ENCODE measurements around the gene TALDO1. TPM values are rescaled to one million over a fixed set of nuclear protein-coding genes. Genes with fewer than 3 reads are reported as not detected.

TALDO1 gene
- total RNA-seq, 1 experiment from 2014 or later = 314 TPM

DNA sequence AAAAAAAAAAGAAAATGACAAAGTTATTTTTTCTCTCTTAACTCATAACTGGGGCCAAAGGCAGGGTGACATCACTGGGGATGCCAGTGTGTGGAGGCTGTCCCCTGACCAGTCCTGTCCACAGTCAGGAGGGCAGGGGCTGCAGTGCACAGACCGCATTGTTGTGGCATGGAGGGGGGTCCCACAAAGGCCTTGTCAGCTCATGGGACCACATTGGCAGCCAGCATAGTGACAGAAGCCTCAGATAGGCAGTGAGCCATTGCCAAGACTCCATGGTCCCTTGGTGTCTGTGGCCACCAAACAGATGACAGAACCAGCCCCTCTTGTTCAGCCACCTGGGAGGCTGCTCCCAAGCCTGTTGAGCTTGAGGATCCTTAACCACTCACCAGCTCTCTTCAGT is 47.5 kb upstream of the TALDO1 start (continued):
- TF ChIP-seq ELF4 (CRISPR knock-in tag; IDR thresholded peaks at IDR 0.05; ENCODE audit: low read depth) (no peak), TCF7 (CRISPR knock-in tag; IDR thresholded peaks at IDR 0.05; ENCODE audit: low read depth) (no peak), FOXP1 (CRISPR knock-in tag; IDR thresholded peaks at IDR 0.05; ENCODE audit: borderline replicate concordance) (no peak)
- TF ChIP-seq, protein P1, sequence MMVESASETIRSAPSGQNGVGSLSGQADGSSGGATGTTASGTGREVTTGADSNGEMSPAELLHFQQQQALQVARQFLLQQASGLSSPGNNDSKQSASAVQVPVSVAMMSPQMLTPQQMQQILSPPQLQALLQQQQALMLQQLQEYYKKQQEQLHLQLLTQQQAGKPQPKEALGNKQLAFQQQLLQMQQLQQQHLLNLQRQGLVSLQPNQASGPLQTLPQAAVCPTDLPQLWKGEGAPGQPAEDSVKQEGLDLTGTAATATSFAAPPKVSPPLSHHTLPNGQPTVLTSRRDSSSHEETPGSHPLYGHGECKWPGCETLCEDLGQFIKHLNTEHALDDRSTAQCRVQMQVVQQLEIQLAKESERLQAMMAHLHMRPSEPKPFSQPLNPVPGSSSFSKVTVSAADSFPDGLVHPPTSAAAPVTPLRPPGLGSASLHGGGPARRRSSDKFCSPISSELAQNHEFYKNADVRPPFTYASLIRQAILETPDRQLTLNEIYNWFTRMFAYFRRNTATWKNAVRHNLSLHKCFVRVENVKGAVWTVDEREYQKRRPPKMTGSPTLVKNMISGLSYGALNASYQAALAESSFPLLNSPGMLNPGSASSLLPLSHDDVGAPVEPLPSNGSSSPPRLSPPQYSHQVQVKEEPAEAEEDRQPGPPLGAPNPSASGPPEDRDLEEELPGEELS (CRISPR knock-in tag; IDR thresholded peaks at IDR 0.05) = no peak

DNA sequence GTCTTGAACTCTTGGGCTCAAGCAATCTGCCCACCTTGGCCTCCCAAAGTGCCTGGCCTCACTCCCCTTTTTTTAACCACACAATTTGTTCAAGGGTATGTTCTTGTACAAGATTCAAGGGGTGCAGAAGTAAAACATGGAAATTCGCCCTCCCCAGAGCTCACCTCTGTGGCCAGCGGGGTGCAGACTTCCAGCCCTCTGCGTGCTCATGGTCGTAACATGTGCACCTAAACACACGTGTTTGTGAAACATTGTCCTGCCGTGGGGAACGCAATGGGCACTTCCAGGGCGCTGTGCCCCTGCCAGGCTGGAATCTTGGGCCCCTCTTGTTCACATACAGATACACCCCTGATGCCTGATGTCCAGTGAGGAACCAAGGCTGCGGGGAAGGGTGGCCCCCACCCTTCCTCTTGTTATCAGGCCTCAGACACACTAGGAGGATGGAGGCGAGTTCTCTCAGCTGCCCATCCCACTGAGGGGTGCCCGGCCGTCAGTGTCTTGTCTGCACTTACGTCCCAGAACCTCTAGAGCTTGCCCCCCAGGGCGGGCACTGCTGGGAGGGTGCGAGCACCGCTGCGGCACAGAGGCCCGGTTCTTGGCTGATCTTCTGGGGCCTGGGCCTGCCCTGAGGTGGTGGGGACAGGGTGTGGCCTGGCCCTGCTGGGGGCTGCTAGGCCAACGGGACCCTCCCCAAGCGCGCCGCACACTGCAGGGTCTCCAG is 45.4 kb upstream of the TALDO1 start:
- CTCF ChIA-PET = interaction anchor here (1.6 kb wide), 1 partner anchor 24 kb away, joined by 5 read pairs; no protein-coding TSS in a partner anchor
- H3K4me1 Mint-ChIP-seq = peaks cover 18% of the 10 kb centered on the region
- POLR2A ChIA-PET = interaction anchor here (0.6 kb wide), 1 partner anchor 10 kb away, joined by 3 read pairs; no protein-coding TSS in a partner anchor
- H3K27ac Mint-ChIP-seq = no peak overlapping the region
- no peaks in the 10 kb centered on the region for H3K27me3 Mint-ChIP-seq (ENCODE audit: low read depth)
- H3K4me3 Mint-ChIP-seq = no peak overlapping the region
- no peaks in the 10 kb centered on the region for H3K9me3 Mint-ChIP-seq
- H3K36me3 Mint-ChIP-seq = 0 out of 2 replicates have a peak, but pooled peaks cover 3% of the 10 kb centered on the region
- TF ChIP-seq, protein P2, sequence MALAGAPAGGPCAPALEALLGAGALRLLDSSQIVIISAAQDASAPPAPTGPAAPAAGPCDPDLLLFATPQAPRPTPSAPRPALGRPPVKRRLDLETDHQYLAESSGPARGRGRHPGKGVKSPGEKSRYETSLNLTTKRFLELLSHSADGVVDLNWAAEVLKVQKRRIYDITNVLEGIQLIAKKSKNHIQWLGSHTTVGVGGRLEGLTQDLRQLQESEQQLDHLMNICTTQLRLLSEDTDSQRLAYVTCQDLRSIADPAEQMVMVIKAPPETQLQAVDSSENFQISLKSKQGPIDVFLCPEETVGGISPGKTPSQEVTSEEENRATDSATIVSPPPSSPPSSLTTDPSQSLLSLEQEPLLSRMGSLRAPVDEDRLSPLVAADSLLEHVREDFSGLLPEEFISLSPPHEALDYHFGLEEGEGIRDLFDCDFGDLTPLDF (CRISPR knock-in tag; IDR thresholded peaks at IDR 0.05) = no peak
- TF ChIP-seq, protein P3, sequence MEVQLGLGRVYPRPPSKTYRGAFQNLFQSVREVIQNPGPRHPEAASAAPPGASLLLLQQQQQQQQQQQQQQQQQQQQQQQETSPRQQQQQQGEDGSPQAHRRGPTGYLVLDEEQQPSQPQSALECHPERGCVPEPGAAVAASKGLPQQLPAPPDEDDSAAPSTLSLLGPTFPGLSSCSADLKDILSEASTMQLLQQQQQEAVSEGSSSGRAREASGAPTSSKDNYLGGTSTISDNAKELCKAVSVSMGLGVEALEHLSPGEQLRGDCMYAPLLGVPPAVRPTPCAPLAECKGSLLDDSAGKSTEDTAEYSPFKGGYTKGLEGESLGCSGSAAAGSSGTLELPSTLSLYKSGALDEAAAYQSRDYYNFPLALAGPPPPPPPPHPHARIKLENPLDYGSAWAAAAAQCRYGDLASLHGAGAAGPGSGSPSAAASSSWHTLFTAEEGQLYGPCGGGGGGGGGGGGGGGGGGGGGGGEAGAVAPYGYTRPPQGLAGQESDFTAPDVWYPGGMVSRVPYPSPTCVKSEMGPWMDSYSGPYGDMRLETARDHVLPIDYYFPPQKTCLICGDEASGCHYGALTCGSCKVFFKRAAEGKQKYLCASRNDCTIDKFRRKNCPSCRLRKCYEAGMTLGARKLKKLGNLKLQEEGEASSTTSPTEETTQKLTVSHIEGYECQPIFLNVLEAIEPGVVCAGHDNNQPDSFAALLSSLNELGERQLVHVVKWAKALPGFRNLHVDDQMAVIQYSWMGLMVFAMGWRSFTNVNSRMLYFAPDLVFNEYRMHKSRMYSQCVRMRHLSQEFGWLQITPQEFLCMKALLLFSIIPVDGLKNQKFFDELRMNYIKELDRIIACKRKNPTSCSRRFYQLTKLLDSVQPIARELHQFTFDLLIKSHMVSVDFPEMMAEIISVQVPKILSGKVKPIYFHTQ (CRISPR knock-in tag; IDR thresholded peaks at IDR 0.05) = no peak
- TF ChIP-seq ZNF423 (CRISPR knock-in tag; IDR thresholded peaks at IDR 0.05) (no peak), MYBL2 (CRISPR knock-in tag; IDR thresholded peaks at IDR 0.05) (no peak), KAT7 (CRISPR knock-in tag; IDR thresholded peaks at IDR 0.05; ENCODE audit: borderline replicate concordance) (no peak), ESRRA (CRISPR knock-in tag; IDR thresholded peaks at IDR 0.05; ENCODE audit: borderline replicate concordance) (no peak), TCF7 (CRISPR knock-in tag; IDR thresholded peaks at IDR 0.05; ENCODE audit: low read depth) (no peak), ELF4 (CRISPR knock-in tag; IDR thresholded peaks at IDR 0.05; ENCODE audit: low read depth) (no peak), NR3C1 (CRISPR knock-in tag; conservative IDR thresholded peaks at IDR 0.05; ENCODE audit: low read depth) (no peak), NFE2L1 (CRISPR knock-in tag; IDR thresholded peaks at IDR 0.05) (no peak), PRRX2 (CRISPR knock-in tag; IDR thresholded peaks at IDR 0.05) (no peak), OVOL2 (CRISPR knock-in tag; IDR thresholded peaks at IDR 0.05; ENCODE audit: borderline replicate concordance) (no peak), ZNF121 (CRISPR knock-in tag; IDR thresholded peaks at IDR 0.05) (no peak), NFATC4 (CRISPR knock-in tag; IDR thresholded peaks at IDR 0.05) (no peak)
- TF ChIP-seq, protein P4, sequence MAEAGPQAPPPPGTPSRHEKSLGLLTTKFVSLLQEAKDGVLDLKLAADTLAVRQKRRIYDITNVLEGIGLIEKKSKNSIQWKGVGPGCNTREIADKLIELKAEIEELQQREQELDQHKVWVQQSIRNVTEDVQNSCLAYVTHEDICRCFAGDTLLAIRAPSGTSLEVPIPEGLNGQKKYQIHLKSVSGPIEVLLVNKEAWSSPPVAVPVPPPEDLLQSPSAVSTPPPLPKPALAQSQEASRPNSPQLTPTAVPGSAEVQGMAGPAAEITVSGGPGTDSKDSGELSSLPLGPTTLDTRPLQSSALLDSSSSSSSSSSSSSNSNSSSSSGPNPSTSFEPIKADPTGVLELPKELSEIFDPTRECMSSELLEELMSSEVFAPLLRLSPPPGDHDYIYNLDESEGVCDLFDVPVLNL (CRISPR knock-in tag; IDR thresholded peaks at IDR 0.05; ENCODE audit: borderline replicate concordance, low read depth) = no peak
- TF ChIP-seq, protein P5, sequence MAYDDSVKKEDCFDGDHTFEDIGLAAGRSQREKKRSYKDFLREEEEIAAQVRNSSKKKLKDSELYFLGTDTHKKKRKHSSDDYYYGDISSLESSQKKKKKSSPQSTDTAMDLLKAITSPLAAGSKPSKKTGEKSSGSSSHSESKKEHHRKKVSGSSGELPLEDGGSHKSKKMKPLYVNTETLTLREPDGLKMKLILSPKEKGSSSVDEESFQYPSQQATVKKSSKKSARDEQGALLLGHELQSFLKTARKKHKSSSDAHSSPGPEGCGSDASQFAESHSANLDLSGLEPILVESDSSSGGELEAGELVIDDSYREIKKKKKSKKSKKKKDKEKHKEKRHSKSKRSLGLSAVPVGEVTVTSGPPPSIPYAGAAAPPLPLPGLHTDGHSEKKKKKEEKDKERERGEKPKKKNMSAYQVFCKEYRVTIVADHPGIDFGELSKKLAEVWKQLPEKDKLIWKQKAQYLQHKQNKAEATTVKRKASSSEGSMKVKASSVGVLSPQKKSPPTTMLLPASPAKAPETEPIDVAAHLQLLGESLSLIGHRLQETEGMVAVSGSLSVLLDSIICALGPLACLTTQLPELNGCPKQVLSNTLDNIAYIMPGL (CRISPR knock-in tag; IDR thresholded peaks at IDR 0.05) = no peak
- TF ChIP-seq, protein P6, sequence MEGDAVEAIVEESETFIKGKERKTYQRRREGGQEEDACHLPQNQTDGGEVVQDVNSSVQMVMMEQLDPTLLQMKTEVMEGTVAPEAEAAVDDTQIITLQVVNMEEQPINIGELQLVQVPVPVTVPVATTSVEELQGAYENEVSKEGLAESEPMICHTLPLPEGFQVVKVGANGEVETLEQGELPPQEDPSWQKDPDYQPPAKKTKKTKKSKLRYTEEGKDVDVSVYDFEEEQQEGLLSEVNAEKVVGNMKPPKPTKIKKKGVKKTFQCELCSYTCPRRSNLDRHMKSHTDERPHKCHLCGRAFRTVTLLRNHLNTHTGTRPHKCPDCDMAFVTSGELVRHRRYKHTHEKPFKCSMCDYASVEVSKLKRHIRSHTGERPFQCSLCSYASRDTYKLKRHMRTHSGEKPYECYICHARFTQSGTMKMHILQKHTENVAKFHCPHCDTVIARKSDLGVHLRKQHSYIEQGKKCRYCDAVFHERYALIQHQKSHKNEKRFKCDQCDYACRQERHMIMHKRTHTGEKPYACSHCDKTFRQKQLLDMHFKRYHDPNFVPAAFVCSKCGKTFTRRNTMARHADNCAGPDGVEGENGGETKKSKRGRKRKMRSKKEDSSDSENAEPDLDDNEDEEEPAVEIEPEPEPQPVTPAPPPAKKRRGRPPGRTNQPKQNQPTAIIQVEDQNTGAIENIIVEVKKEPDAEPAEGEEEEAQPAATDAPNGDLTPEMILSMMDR (IDR thresholded peaks at IDR 0.05) = no peak
- TF ChIP-seq, protein P7, sequence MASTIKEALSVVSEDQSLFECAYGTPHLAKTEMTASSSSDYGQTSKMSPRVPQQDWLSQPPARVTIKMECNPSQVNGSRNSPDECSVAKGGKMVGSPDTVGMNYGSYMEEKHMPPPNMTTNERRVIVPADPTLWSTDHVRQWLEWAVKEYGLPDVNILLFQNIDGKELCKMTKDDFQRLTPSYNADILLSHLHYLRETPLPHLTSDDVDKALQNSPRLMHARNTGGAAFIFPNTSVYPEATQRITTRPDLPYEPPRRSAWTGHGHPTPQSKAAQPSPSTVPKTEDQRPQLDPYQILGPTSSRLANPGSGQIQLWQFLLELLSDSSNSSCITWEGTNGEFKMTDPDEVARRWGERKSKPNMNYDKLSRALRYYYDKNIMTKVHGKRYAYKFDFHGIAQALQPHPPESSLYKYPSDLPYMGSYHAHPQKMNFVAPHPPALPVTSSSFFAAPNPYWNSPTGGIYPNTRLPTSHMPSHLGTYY (CRISPR knock-in tag; IDR thresholded peaks at IDR 0.05) = no peak
- TF ChIP-seq, protein P8, sequence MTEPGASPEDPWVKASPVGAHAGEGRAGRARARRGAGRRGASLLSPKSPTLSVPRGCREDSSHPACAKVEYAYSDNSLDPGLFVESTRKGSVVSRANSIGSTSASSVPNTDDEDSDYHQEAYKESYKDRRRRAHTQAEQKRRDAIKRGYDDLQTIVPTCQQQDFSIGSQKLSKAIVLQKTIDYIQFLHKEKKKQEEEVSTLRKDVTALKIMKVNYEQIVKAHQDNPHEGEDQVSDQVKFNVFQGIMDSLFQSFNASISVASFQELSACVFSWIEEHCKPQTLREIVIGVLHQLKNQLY (CRISPR knock-in tag; IDR thresholded peaks at IDR 0.05) = no peak
- DNase-seq (ENCODE audit: low spot score) (no peak), ATAC-seq (no peak)

Data from WTC11 (cell line).